NCI-H774 (cell line): ENCODE results near the gene GIPC2.
"Not testable (repeated sequence)": the region's sequence is repeated elsewhere in the genome, so short reads cannot be mapped to it uniquely, and the experiment has no call there.

Experiments used
- DNase-seq: peaks from one replicate; lab custom pipeline; 2025; lab: John Stamatoyannopoulos, UW

The GIPC2 gene

GRCh38 chr1:78095593-78095992, 49.8 kb downstream of the GIPC2 start:
- DNase-seq = no peak

DNA sequence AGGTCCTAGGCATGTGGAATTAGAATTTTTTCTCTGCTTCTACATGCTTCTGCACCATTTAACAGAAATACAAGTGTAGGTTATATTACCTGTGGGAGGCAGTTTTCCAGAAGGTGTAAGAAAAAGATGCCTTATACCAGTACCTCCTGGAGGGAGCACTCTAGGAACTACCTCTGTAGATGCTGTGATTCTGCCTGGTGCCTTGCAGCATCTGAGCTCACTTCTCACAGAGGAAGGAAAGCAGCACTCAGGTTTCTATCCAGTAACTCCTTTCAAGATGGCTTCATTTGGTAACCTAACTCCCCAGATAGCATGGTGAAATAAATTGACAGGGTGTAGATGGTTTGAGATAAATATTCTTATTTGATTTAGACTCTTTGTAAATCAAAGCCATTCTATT, 50.3 kb downstream of the GIPC2 start:
- no peak for DNase-seq

GRCh38 chr1:78096976-78097375, 51.2 kb downstream of the GIPC2 start:
- no peak for DNase-seq

DNA sequence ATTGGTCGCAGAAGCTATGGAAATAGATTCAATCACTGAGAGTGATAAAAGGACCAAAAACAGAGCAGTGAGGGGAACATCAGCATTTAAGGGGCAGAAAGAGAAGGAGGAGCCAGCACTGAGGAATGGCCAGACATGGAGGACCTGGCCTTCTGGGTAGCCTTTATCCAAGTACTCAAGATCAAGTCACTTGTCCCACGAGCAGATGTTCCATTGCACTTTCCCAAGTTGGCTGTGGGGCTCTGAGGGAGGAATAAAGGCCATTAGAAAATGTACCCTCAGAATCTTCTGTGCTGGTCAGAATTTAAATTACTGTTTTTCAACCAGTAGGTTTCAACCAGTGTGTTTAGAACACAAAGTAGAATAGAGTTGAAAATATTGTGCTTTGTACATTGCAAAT, 55.3 kb downstream of the GIPC2 start:
- DNase-seq = no peak

- DNase-seq = no peak
Measured at GRCh38 chr1:78101514-78101913, 55.7 kb downstream of the GIPC2 start.

DNA sequence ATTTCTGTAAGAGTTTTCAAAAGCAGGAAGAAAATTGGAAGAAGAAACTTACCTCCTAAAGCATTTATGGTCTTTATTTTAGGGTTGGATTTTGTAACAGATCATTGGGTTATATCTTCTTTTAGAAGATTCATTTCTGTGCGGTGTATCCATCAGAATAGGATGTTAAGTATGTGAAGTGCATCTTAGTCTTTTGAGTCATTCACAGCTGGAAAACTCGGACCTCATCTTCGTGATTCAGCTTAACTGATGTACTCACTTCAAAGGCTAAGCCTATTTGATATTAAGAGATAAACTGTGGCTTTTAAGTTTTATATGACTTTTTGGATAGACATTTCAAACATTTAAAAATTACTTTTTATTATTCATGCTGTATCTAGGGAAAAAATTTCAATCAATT, 56.3 kb downstream of the GIPC2 start:
- DNase-seq = no peak

DNA sequence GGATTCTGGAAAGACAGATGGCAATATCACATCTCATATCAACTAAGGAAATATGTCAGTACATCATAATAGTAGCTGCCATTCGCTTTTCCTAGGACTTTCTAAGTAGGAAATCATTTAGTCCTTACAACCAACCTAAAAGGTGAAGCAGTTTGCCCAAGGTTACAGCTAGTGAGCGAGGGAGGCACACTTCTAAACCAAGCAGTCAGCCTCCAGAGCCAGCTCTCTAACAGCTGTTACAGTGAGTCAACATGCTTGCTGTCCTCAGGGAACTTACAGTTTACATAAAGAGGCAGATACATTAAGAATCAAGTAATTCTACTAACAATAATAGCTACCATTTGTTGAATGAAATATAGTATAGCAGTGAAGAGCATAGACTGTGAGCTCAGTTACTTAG, 57.1 kb downstream of the GIPC2 start:
- no peak for DNase-seq

DNA sequence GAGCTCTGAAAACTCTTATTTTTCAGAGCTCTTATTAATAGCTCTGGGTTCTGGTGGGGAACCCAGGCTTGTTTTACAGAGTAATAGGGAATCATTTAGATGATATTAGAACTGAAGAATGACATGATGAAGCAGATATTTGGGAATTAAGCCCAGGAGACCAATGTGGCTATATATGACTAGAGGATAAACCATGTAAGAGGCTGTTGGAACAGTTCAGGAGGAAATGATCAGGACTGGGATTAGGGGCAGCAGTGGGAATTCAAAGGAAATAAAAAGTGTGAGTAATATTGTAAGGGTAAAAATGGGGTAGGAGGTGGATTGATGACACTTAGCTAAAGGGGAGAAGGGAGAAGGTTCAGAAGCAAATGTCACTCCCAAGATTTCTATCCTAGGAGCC, 58.6 kb downstream of the GIPC2 start:
- DNase-seq = no peak

DNA sequence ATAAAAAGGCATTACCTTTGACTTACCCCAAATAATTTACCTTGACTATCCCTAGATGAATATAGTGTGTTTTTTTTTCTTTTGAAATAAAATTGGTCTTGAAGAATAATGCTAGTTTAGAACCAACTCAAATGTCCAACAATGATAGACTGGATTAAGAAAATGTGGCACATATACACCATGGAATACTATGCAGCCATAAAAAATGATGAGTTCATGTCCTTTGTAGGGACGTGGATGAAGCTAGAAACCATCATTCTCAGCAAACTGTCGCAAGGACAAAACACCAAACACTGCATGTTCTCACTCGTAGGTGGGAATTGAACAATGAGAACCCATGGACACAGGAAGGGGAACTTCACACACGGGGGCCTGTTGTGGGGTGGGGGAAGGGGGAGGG, 63.9 kb downstream of the GIPC2 start:
- not testable (repeated sequence) for DNase-seq

DNA sequence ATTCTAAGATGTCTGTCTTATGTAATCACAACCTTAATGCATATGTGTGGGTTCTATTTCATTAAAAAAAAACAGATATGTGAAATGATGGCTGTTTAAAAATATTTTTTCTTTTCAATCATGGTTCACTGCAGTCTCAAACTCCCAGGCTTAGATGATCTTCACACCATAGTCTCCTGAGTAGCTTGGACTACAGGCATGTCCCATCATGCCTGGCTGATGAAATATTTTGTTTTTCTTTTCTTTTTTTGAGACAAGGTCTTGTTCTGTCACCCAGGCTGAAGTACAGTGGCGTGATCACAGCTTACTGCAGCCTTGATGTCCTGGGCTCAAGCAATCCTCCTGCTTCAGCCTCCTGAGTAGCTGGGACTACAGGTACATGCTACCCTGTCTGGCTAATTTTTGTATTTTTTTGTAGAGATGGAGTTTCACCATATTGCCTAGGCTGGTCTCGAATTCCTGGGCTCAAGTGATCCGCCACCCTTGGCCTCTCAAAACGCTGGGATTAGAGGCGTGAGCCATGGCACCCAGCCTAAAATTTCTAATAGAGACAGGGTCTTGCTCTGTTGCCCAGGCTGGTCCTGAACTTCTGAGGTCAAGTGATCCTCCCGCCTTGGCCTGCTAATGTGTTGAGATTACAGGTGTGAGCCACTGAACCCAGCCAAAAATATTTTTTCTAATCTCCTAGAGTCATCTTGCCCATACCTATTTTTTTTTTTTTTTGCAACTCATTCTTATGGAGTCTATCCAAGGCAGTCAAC, 67.6 kb downstream of the GIPC2 start:
- no peak for DNase-seq

DNA sequence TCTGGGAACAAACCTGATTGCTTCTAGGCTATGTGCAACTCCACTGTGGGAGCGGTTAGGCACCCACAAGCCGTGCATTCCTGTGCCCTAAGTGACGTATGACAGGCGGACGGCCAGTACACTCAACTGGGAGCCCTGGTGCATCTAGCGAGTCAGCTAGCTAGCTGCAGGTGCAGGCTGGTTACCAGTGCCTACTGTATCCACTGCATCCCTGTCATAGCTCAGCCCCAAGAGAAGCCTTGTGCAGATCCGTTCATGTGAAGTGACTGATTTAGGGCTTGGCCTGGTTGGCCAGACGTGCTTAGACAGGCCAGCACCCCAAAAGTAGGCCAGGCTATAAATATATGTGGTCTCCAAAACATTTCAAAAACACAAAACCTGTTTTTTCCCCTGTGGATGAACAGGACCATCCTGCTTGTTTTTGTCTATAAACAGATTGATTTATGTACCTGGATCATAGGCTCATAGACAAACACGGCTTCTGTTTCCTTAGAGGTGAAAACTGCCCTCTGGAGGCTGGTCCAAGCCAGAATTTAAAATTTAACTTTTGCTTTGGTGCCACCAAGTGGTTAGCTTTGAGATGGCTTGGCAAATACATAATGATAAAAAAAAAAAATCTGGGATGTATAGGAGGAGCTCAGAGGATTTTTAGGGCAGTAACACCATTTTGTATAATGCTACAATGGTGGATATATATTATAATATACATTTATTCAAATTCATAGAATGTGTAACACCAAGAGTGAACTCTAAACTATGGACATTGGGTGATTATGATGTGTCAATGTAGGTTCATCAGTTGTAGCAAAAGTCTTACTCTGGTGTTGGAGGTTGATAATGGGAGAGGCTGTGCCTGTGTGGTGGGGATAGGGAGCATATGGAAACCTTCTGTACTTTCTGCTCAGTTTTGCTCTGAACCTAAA, 68.5 kb downstream of the GIPC2 start:
- peak; percentile 62 for DNase-seq

DNA sequence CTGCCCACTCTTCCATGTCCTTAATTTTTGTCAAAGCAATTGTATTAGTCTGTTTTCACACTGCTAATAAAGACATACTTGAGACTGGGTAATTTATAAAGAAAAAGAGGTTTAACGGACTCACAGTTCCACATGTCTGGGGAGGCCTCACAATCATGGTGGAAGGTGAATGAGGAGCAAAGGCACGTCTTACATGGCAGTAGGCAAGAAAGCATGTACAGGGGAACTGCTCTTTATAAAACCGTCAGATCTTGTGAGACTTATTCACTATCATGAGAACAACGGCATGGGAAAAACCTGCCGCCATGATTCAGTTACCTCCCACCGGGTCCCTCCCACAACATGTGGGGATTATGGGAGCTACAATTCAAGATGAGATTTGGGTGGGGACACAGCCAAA, 74.7 kb downstream of the GIPC2 start:
- DNase-seq = not testable (repeated sequence)

DNA sequence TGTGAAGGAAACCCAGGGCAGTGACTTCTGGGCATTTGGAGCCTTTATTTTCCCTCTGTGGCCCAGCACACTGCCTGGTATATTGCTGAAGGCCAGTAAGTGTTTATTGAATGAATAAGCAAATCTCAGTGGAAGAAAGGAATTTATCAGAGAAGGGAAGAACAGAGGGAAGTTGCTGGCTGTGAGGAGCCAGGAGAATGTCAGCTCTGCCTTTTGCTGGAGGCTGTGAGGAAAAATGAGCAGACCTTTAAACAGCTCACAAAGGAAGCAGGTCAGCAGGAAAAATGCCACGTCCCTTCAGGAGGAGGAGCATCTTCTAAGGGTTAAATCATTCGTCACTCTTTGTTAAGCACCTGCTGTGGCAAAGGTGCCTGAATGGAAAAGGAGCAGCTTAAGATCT, 75.9 kb downstream of the GIPC2 start:
- DNase-seq = no peak

DNA sequence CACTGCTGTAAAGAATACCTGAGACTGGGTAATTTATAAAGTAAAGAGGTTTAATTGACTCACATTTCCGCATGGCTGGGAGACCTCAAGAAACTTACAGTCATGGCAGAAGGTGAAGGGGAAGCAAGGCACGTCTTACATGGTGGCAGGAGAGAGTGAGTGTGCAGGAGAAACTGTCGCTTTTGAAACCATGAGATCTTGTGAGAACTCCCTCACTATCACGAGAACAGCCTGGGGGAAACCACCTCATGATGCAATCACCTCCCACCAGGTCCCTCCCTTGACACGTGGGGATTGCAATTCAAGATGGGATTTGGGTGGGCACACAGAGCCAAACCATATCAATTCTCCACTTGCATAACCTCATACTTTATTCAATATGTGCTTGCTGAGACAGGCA, 76.6 kb downstream of the GIPC2 start:
- no peak for DNase-seq

GRCh38 chr1:78126506-78126905, 80.7 kb downstream of the GIPC2 start:
- DNase-seq = no peak

DNA sequence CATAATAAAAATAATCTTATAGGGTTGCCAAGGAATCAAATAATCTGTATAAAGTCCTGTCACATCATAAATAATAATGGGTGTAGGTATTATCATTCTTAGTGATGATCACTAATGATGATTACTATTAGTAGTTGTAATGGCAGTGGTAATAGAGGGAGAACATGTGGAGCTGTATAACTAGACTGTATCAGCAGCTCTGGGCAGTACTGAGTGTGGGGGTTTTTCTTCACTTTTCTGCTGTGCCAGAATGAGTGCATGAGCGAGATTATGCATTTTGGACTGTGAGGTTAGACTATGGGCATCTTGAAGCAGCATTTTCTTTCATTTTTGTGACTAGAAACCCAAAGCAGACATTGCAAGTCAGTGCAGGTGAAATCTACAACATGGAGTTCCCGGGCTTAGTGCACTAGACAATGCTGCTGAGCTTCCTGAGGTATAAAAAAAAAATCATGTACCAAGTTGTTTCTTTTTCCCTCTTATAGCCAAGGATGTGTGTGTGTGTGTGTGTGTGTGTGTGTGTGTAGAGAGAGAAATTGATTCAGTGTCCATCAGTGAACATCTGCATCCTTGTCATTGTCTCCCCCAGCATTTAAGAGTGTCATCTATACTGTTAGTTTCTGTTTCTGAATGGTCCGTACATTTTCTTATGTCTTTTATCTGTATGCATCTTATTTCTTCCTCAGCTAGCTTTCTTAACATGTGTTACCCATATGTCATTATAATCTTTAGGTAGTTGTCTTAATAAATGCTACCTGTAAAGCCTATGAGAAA, 86.6 kb downstream of the GIPC2 start:
- no peak for DNase-seq

GRCh38 chr1:78132948-78133322, 87.2 kb downstream of the GIPC2 start:
- DNase-seq = no peak

DNA sequence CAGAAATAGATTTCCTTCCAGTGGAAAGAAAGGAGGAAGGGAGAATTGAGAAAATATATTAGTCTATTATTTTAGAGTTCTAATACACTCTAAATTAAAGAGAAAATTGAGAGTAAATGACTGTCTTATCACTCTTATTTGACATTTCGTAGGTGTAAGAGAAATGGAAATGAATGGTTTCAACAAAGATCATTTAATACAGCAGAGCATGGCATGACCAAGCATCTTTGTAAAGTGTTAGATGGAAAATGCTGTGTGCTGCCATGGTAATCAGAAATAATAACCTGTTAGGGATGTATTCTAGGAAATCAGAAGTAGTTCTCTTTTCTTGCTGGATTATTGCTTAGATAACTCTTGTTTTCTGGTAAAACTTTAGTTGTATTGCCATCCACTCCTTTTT, 90.9 kb downstream of the GIPC2 start:
- DNase-seq = no peak

GRCh38 chr1:78141531-78142231, 95.9 kb downstream of the GIPC2 start:
- no peak for DNase-seq

- no peak for DNase-seq
Measured at GRCh38 chr1:78142736-78143135, 97.0 kb downstream of the GIPC2 start.

GRCh38 chr1:78143152-78143551, 97.4 kb downstream of the GIPC2 start:
- no peak for DNase-seq

DNA sequence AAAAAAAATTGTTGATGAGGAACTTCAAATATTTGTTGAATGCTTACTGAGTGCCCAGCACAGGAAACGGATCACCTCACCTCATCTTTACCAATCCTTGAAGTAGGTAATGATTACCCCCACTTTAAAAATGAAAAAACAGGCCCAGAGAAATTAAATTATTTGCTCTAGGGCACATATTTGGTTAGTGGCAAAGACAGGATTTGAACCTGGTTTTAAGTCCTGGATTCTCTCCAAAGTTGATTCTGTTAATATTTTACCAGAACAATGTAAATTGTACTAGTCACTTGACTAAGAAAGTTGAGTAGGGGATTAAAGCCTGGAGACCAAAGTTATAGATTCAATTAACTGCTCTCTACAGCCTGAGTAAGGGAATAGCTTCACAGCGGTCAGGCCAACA, 97.9 kb downstream of the GIPC2 start:
- DNase-seq = no peak
